Measurements from ENCODE around the gene MTHFSD.
A peak's percentile ranks its signal among the peaks of the same experiment; 100 is the strongest.

The MTHFSD gene

DNA sequence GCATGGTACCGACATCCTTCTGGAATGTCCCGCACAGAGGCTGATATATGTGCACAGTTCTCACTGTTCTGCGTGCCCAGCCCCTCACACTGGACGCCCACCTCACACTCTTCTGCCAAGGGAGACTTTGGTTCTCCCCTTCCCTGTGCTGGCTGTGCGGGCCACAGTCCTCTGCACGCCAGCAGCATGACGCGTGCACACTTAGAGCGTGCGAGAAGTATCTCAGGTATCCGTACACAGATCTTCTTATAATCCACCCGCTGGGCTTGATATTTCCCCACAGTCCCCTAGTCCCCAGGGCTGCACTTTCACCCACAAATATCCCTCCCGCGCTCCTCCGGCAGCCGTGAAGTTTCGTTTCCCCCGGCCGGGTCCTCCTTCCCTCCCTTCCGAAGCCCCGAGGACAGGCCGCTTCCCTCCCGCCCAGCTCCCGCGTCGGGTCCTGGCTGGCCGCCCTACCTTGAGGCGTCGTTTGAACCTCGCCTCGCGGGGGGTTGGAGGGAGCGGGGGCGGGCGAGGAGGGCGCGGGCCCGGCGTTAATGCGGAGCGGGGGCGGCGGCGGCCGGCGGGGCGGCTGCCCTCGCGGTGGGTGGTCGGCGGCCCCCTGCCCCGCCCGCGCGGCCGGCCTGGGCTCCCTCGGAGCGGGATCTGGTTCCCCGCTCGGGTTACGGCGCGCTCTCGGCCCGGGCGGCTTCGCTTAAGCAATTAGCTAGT is 49.7 kb downstream of the MTHFSD start:
- POLR2A ChIA-PET = no interaction called here
- DNase-seq (ENCODE audit: extremely low spot score) = no peak
- CTCF ChIA-PET = interaction anchor here (0.9 kb wide), 1 partner anchor 165 kb away, joined by 3 read pairs; no protein-coding TSS in a partner anchor
- TF ChIP-seq L3MBTL2 (conservative IDR thresholded peaks at IDR 0.05) = peak; percentile 73
- no peak for TF ChIP-seq SP1 (IDR thresholded peaks at IDR 0.05)
- TF ChIP-seq SUZ12 (IDR thresholded peaks at IDR 0.05) = no peak
- TF ChIP-seq ELF4 (IDR thresholded peaks at IDR 0.05) = no peak
- TF ChIP-seq ARNT (IDR thresholded peaks at IDR 0.05) = no peak
- peak; percentile 38; the same call in 1 of the 2 replicates for TF ChIP-seq FOXM1 (IDR thresholded peaks at IDR 0.05; ENCODE audit: borderline replicate concordance)
- TF ChIP-seq CTBP1 (IDR thresholded peaks at IDR 0.05; ENCODE audit: borderline replicate concordance) = no peak

DNA sequence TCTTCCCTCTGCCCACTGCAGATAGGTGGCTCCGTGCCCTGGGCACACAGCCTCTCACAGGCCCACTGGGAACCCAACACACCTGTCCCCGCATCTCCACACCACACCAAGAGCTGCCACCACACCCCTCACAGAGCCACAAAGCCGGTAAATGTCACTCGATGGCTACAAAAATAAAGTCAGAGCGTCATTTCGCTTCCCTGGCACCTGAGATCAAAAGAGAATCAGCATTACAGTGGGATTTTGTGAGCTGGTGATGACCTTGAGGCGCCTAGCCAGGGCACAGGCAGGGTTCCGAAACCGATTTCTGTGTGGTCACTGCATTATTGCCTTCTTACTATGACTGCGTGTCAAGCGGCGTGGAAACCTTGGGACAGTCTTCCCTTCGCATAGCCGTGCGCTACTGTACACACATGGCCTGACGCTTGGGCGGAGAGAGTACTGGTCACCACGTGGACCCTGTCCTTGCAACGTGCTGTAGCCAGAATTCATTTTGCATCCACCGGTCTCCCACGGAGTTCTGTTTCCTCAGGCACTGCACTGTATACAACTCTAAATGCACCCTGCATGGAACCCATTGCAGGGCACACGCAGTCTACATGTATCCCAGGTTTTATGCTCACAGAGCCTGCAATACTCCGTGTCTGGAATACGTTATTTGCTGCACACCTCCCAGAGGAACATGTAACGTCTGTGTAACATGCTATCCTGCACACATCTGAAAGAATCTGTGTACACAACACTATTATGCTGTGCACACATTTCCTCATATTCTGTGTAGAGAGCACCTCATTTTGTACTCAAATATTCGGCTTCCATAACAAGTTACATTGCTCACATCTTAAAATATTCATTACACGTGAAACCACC is 50.5 kb downstream of the MTHFSD start:
- POLR2A ChIA-PET = no interaction called here
- CTCF ChIA-PET = no interaction called here
- no peak for DNase-seq (ENCODE audit: extremely low spot score)
- TF ChIP-seq ELF4 (IDR thresholded peaks at IDR 0.05) (no peak), FOXM1 (IDR thresholded peaks at IDR 0.05; ENCODE audit: borderline replicate concordance) (no peak), BHLHE40 (IDR thresholded peaks at IDR 0.05; ENCODE audit: borderline replicate concordance) (no peak), ARNT (IDR thresholded peaks at IDR 0.05) (no peak), SP1 (IDR thresholded peaks at IDR 0.05) (no peak), LEF1 (IDR thresholded peaks at IDR 0.05; ENCODE audit: borderline replicate concordance) (no peak), NFRKB (IDR thresholded peaks at IDR 0.05) (no peak), FOXA1 (IDR thresholded peaks at IDR 0.05) (no peak), HDGF (IDR thresholded peaks at IDR 0.05; ENCODE audit: borderline replicate concordance) (no peak)
- TF ChIP-seq, protein P1, sequence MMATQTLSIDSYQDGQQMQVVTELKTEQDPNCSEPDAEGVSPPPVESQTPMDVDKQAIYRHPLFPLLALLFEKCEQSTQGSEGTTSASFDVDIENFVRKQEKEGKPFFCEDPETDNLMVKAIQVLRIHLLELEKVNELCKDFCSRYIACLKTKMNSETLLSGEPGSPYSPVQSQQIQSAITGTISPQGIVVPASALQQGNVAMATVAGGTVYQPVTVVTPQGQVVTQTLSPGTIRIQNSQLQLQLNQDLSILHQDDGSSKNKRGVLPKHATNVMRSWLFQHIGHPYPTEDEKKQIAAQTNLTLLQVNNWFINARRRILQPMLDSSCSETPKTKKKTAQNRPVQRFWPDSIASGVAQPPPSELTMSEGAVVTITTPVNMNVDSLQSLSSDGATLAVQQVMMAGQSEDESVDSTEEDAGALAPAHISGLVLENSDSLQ (IDR thresholded peaks at IDR 0.05) = no peak

DNA sequence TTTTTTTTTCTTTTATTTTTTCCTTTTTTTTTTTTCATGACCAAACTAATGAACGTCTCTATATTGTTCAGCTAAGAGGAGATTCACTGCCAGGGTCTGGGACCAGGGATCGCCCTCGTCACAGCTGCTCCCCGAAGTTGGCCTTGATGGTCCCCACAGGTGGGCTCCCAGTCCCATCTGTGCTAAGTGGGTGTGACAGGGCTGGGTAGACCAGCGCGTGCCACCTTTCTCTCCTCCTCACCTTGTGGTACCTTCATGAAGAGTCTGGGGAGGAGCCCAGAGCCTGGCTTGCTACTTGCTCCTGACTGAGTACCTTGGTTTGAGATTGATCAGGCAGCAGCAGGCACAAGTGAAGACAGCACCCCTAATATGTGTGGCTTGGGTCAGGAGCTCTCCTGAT is 51.2 kb downstream of the MTHFSD start:
- TF ChIP-seq NFRKB (IDR thresholded peaks at IDR 0.05) (no peak), BHLHE40 (IDR thresholded peaks at IDR 0.05; ENCODE audit: borderline replicate concordance) (no peak), HDGF (IDR thresholded peaks at IDR 0.05; ENCODE audit: borderline replicate concordance) (no peak), SUZ12 (IDR thresholded peaks at IDR 0.05) (no peak), FOXA1 (IDR thresholded peaks at IDR 0.05) (no peak), L3MBTL2 (conservative IDR thresholded peaks at IDR 0.05) (no peak), ELF4 (IDR thresholded peaks at IDR 0.05) (no peak), ZNF384 (IDR thresholded peaks at IDR 0.05) (no peak), LEF1 (IDR thresholded peaks at IDR 0.05; ENCODE audit: borderline replicate concordance) (no peak), FOXM1 (IDR thresholded peaks at IDR 0.05; ENCODE audit: borderline replicate concordance) (no peak), CTBP1 (IDR thresholded peaks at IDR 0.05; ENCODE audit: borderline replicate concordance) (no peak), FOXK2 (IDR thresholded peaks at IDR 0.05) (no peak), TARDBP (IDR thresholded peaks at IDR 0.05) (no peak), ARNT (IDR thresholded peaks at IDR 0.05) (no peak), SP1 (IDR thresholded peaks at IDR 0.05) (no peak)
- TF ChIP-seq, protein P1 (IDR thresholded peaks at IDR 0.05) = no peak
- CTCF ChIA-PET = no interaction called here
- no peak for DNase-seq (ENCODE audit: extremely low spot score)
- POLR2A ChIA-PET = no interaction called here

DNA sequence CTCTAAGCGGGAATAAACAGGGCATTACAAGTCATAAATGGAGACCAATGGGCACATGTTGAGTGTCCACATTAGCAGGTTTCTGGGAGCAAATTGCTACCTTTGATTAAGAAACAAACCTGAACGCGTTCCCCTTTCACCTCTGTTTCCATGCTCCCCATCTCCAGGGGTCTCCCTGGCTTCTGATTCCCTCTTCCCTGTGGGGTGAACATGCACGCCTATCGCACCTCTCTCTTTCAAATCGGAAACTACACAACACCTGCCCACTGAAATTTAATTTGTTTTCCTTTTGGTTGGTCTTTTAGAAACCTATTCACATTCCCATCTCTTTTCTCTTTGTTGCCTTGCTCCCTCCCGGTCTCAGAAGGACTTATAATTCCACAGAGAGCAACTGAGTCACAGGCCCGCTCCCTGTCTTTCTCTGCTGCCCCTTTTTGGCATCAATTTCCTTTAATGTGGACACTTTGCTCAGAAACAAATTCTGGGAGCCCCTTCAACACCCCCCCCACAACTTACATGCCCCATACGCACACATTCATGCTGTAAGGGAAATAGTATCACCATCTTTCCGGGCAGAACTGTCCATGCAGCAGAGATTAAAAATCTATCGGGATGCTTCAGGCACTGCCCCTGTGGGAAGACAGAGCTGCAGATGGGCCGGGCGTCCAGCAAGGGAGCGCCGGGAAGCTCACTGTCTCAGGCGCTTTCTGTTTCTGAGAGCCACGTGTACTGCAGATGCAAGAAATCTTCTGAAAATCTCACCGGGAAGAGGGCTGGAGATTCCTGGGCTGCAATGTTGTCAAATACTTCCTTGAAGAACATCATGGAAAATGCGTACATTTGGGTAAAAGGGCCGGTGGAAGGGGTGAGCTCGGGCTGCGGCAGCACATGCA is 51.9 kb downstream of the MTHFSD start:
- TF ChIP-seq ELF4 (IDR thresholded peaks at IDR 0.05) = no peak
- TF ChIP-seq HDGF (IDR thresholded peaks at IDR 0.05; ENCODE audit: borderline replicate concordance) = no peak
- TF ChIP-seq LEF1 (IDR thresholded peaks at IDR 0.05; ENCODE audit: borderline replicate concordance) = no peak
- TF ChIP-seq ARNT (IDR thresholded peaks at IDR 0.05) = no peak
- TF ChIP-seq CTBP1 (IDR thresholded peaks at IDR 0.05; ENCODE audit: borderline replicate concordance) = no peak
- TF ChIP-seq FOXK2 (IDR thresholded peaks at IDR 0.05) = no peak
- TF ChIP-seq ZNF384 (IDR thresholded peaks at IDR 0.05) = no peak
- TF ChIP-seq SUZ12 (IDR thresholded peaks at IDR 0.05) = no peak
- TF ChIP-seq NFRKB (IDR thresholded peaks at IDR 0.05) = no peak
- POLR2A ChIA-PET = no interaction called here
- CTCF ChIA-PET = no interaction called here
- no peak for DNase-seq (ENCODE audit: extremely low spot score)

DNA sequence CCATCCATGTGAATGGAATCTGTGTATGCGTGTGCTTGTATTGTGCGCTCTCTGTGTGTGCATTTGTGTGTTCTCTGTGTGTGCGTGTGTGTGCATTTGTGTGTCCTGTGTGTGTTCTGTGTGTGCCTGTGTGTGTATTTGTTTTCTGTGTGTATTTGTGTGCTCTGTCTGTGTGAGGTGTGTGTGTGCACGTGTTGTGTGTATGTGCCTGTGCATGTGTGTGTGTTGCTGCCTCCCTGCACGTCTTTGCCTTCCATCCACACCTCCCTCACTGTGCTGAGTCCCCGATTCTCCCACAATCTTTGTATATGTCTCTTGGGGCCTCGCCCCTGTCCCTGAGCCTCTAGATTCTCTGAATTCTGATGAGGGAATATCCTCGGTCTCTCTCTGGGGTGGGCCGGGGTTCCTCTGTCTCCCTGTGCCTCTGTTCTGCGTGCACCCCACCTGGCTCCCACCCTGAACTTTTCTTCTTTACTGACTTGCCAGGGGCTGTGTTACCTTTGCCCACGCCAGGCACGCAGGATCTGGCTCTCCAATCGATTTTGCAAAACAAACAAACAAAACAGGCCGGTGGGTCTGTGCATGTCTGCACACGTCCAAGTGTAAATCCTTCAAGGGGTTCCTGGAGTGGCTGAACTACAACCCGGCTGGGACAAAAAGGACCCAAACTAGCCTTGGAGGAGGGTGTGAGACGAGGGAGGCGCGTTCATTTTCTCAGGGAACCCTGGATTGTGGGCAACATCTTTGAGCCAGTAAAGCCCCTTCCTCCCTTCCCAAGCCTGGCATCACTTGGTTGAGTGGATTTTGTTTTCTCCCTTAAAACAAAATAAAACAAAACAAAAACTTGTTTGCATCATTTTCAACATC is 52.8 kb downstream of the MTHFSD start:
- no peak for DNase-seq (ENCODE audit: extremely low spot score)
- ChIA-PET POLR2A (no interaction called here), CTCF (no interaction called here)
- TF ChIP-seq FOXM1 (IDR thresholded peaks at IDR 0.05; ENCODE audit: borderline replicate concordance) = no peak
- TF ChIP-seq SUZ12 (IDR thresholded peaks at IDR 0.05) = no peak
- TF ChIP-seq, protein P1 (IDR thresholded peaks at IDR 0.05) = peak; percentile 5; the same call in 1 of the 2 replicates
- no peak for TF ChIP-seq SP1 (IDR thresholded peaks at IDR 0.05)
- TF ChIP-seq HDGF (IDR thresholded peaks at IDR 0.05; ENCODE audit: borderline replicate concordance) = no peak
- no peak for TF ChIP-seq ELF4 (IDR thresholded peaks at IDR 0.05)
- TF ChIP-seq TARDBP (IDR thresholded peaks at IDR 0.05) = no peak
- no peak for TF ChIP-seq L3MBTL2 (conservative IDR thresholded peaks at IDR 0.05)
- TF ChIP-seq CTBP1 (IDR thresholded peaks at IDR 0.05; ENCODE audit: borderline replicate concordance) = peak; percentile 21; the same call in 1 of the 2 replicates
- no peak for TF ChIP-seq ARNT (IDR thresholded peaks at IDR 0.05)
- no peak for TF ChIP-seq BHLHE40 (IDR thresholded peaks at IDR 0.05; ENCODE audit: borderline replicate concordance)
